ENCODE data around the gene CCDC77.
A peak's percentile ranks its signal among the peaks of the same experiment; 100 is the strongest.

CCDC77 gene

GRCh38 chr12:400828-401227 lies 616 bp upstream of the CCDC77 start:
- Histone ChIP-seq H3K9me3 (ENCODE audit: insufficient read depth, low read depth, low read length) (no peaks in the 10 kb centered on the region), H3F3A (ENCODE audit: low read depth) (no peaks in the 10 kb centered on the region), H3K4me1 (ENCODE audit: insufficient read depth, low read length, poor library complexity, severe bottlenecking) (peaks cover 28% of the 10 kb centered on the region), H3K27me3 (ENCODE audit: insufficient read depth, low read length, poor library complexity, severe bottlenecking) (no peaks in the 10 kb centered on the region), H3K36me3 (ENCODE audit: insufficient read depth, low read length) (no peaks in the 10 kb centered on the region), H4K20me1 (ENCODE audit: insufficient read depth, low read length, poor library complexity, severe bottlenecking) (no peaks in the 10 kb centered on the region), H3K9me2 (replicated peaks; ENCODE audit: low read depth, low read length) (no peaks in the 10 kb centered on the region), H2AFZ (ENCODE audit: low read length) (peak overlapping the region; percentile 80), H3K4me3 (ENCODE audit: low read length, poor library complexity, severe bottlenecking) (peak overlapping the region; percentile 91), H3K4me2 (ENCODE audit: low read depth, low read length, poor library complexity, severe bottlenecking) (peak overlapping the region; percentile 86), H3K79me2 (ENCODE audit: insufficient read depth, low read length) (peaks cover 17% of the 10 kb centered on the region), H3K9ac (ENCODE audit: low read depth, low read length, poor library complexity, severe bottlenecking) (peak overlapping the region; percentile 76)
- TF ChIP-seq EZH2phosphoT487 (IDR thresholded peaks at IDR 0.05; ENCODE audit: borderline replicate concordance) (no peak), CTCF (conservative IDR thresholded peaks at IDR 0.05; ENCODE audit: low read length) (no peak)

- TF ChIP-seq CTCF (conservative IDR thresholded peaks at IDR 0.05; ENCODE audit: low read length) (peak; percentile 62), EZH2phosphoT487 (IDR thresholded peaks at IDR 0.05; ENCODE audit: borderline replicate concordance) (no peak)
- Histone ChIP-seq H3K9me2 (replicated peaks; ENCODE audit: low read depth, low read length) (no peaks in the 10 kb centered on the region), H3K9ac (ENCODE audit: low read depth, low read length, poor library complexity, severe bottlenecking) (peak overlapping the region; percentile 76), H4K20me1 (ENCODE audit: insufficient read depth, low read length, poor library complexity, severe bottlenecking) (no peaks in the 10 kb centered on the region), H2AFZ (ENCODE audit: low read length) (peak overlapping the region; percentile 89), H3K4me2 (ENCODE audit: low read depth, low read length, poor library complexity, severe bottlenecking) (peak overlapping the region; percentile 86), H3F3A (ENCODE audit: low read depth) (no peaks in the 10 kb centered on the region), H3K9me3 (ENCODE audit: insufficient read depth, low read depth, low read length) (no peaks in the 10 kb centered on the region), H3K36me3 (ENCODE audit: insufficient read depth, low read length) (no peaks in the 10 kb centered on the region), H3K4me1 (ENCODE audit: insufficient read depth, low read length, poor library complexity, severe bottlenecking) (peaks cover 23% of the 10 kb centered on the region), H3K79me2 (ENCODE audit: insufficient read depth, low read length) (peaks cover 17% of the 10 kb centered on the region), H3K4me3 (ENCODE audit: low read length, poor library complexity, severe bottlenecking) (peak overlapping the region; percentile 91), H3K27me3 (ENCODE audit: insufficient read depth, low read length, poor library complexity, severe bottlenecking) (no peaks in the 10 kb centered on the region)
Observed at GRCh38 chr12:402029-402389, 565 bp downstream of the CCDC77 start.

GRCh38 chr12:414859-415258 lies 13.4 kb downstream of the CCDC77 start:
- Histone ChIP-seq H3K9ac (ENCODE audit: low read depth, low read length, poor library complexity, severe bottlenecking) (no peak overlapping the region), H3K9me3 (ENCODE audit: insufficient read depth, low read depth, low read length) (no peaks in the 10 kb centered on the region), H3K4me3 (ENCODE audit: low read length, poor library complexity, severe bottlenecking) (no peak overlapping the region), H3K36me3 (ENCODE audit: insufficient read depth, low read length) (peaks cover 44% of the 10 kb centered on the region; the same call in 1 of the 2 replicates), H3K4me2 (ENCODE audit: low read depth, low read length, poor library complexity, severe bottlenecking) (no peak overlapping the region), H3K4me1 (ENCODE audit: insufficient read depth, low read length, poor library complexity, severe bottlenecking) (no peaks in the 10 kb centered on the region), H3K9me2 (replicated peaks; ENCODE audit: low read depth, low read length) (no peaks in the 10 kb centered on the region), H3K27me3 (ENCODE audit: insufficient read depth, low read length, poor library complexity, severe bottlenecking) (no peaks in the 10 kb centered on the region), H2AFZ (ENCODE audit: low read length) (no peak overlapping the region), H4K20me1 (ENCODE audit: insufficient read depth, low read length, poor library complexity, severe bottlenecking) (no peaks in the 10 kb centered on the region), H3F3A (ENCODE audit: low read depth) (no peaks in the 10 kb centered on the region), H3K79me2 (ENCODE audit: insufficient read depth, low read length) (no peaks in the 10 kb centered on the region)
- TF ChIP-seq CTCF (conservative IDR thresholded peaks at IDR 0.05; ENCODE audit: low read length): no peak
